Choroid plexus epithelial cell (primary cell): ENCODE data around the gene ANXA3.
A peak's percentile ranks its signal among the peaks of the same experiment; 100 is the strongest.

Source experiments
- DNase-seq: peaks from one replicate; pipeline ENCODE4 v3.0.0-alpha.2; 2010; ENCODE audit warnings: low read depth
- H3K4me3 ChIP-seq: 2 replicates; pipeline ENCODE4 v1.5.1; 2011; ENCODE audit warnings: low read depth, mild to moderate bottlenecking, control low read depth, low read length, moderate library complexity
- TF ChIP-seq, protein P1 (sequence below): conservative IDR thresholded peaks from 2 replicates; pipeline ENCODE4 v1.5.1; 2011; ENCODE audit warnings: low read depth, mild to moderate bottlenecking, control low read depth, inconsistent platforms, low read length, moderate library complexity

ANXA3 gene

DNA sequence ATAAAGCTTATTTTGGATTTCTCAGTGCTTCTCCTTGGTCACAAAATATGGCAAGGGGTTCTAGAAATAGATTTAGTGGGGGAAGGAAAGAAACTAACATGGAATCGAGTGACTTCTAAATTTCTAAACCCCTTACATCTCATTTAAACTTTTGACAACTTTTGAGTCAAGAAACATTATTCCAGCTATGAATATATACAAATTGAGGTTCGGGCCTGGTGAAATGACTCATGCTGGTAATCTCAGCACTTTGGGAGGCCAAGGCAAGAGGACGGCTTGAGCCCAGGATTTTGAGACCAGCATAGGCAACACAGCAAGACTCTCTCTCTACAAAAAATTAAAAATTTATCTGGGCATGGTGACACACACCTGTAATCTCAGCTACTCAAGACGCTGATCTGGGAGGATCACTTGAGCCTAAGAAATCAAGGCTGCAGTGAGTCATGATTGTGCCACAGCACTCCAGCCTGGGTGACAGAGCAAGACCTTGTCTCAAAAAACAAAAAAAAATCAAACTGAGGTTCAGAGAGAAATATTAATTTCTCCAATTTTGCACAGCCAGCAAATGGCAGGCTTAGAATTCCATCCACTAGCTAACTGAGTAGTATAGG is 99.8 kb downstream of the ANXA3 start:
- DNase-seq, result no peak
- H3K4me3 ChIP-seq, result no peak overlapping the region
- TF ChIP-seq, protein P1, sequence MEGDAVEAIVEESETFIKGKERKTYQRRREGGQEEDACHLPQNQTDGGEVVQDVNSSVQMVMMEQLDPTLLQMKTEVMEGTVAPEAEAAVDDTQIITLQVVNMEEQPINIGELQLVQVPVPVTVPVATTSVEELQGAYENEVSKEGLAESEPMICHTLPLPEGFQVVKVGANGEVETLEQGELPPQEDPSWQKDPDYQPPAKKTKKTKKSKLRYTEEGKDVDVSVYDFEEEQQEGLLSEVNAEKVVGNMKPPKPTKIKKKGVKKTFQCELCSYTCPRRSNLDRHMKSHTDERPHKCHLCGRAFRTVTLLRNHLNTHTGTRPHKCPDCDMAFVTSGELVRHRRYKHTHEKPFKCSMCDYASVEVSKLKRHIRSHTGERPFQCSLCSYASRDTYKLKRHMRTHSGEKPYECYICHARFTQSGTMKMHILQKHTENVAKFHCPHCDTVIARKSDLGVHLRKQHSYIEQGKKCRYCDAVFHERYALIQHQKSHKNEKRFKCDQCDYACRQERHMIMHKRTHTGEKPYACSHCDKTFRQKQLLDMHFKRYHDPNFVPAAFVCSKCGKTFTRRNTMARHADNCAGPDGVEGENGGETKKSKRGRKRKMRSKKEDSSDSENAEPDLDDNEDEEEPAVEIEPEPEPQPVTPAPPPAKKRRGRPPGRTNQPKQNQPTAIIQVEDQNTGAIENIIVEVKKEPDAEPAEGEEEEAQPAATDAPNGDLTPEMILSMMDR, result no peak

DNA sequence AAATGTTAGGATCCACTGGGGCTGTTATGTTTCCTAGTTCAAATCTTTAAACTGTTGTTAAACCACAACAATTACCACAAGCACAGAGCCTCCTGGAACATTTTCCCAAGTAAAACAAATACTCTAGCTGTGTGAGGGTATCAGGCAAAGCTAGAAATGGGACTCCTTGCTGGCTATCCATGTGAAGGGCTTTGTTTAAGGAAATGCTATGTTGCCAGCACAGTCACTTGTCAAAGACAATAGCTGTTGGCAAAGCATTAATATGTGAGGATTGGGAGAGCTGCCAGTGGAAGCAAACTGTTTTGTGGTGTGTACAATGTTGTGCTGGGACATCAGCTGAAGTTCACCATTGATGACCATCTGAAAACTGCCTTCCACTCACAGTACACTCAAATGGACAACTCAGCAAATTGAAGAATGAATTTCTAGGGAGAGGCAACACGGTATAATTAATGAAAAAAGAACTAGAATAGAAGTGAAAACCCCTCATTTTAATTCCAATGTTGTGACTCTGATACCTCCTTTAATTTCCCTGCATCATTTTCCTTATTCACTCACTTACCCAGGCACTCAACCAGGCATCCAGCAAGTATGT is 100.8 kb downstream of the ANXA3 start:
- DNase-seq, result no peak

DNA sequence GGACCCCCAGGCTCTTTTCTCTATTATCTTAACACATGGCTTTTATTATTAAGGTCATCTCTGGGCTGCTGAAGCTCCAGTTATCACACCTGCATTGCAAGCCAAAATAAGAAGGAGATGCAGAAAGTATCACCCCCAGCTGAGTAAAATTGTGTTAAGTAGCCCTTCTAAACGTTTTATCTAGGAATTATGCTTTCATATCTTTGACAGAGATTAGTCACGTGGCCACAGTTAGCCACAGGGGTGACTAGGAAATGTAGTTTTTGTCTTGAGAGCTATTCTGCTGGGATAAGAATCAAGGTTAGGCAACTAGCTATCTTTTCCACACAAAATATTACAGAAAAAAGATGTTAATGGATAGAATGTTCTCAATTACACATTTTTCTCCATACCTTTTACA is 102.1 kb downstream of the ANXA3 start:
- TF ChIP-seq, protein P1, result no peak
- peak; percentile 59 for DNase-seq
- H3K4me3 ChIP-seq, result no peak overlapping the region

More for the DNA sequence above, 100.8 kb downstream of the ANXA3 start:
- no peak overlapping the region for H3K4me3 ChIP-seq
- TF ChIP-seq, protein P1, result no peak

DNA sequence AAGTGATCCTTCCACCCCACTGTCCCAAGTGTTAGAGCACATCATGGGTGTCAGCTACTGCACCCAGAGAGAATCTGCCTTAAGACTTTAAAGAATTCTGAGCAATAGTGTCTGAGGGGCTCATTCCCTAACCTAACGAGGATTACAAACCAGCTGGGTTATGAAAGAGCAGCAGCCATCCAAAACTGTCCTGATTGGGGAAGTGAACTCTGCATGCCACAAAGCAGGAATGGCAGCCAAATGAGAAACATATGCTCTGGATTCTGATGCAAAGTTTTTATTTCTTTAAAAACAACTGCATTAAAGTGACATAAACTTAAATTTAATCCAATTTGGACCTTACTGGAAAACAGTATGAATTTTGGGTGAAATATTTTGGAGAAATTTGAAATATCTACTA is 103.2 kb downstream of the ANXA3 start:
- DNase-seq, result no peak
- TF ChIP-seq, protein P1, result no peak
- no peak overlapping the region for H3K4me3 ChIP-seq

DNA sequence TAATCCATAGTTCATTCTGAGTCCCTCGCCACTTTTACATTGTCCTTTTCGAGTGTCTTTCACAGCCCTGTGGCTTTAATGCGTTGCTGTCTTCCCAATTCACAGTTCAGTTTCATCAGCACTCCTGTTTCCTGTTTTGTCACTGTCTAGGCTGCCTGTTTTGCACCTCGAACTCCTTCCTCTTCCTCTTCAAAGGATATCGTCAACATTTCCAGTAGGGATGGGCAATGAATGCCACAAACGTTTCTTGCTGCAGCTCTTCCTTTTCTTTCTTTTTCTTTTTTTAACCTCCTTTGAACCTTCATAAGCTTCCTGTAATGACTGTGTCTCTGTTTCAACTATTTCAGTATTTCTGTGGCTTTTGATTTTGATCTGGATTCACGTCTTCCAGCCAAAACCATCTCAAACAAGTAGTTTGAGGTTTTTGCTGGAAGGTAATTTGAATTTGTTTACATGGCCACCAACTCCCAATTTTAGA is 105.4 kb downstream of the ANXA3 start:
- DNase-seq, result no peak
- H3K4me3 ChIP-seq, result no peak overlapping the region
- TF ChIP-seq, protein P1, result no peak

DNA sequence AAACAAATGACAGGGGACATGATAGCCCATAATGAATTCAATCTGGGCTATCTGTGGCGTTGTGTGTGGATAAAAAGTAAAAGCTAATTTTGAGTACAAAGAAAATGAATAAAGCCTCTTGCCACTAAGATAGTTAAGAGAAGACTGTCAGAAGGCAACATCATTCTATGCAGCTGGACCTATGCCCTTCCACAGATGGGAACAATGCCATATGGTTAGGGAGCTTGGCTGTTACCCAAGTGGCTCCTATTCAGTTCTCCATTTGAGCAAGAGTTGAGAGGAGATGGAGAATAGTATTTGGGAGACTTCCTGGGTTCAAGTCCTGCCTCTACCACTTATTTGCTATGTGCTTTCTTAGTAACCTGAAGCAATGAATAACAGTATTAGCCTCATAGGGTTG is 107.7 kb downstream of the ANXA3 start:
- H3K4me3 ChIP-seq, result no peak overlapping the region
- TF ChIP-seq, protein P1, result no peak
- peak; percentile 56 for DNase-seq

DNA sequence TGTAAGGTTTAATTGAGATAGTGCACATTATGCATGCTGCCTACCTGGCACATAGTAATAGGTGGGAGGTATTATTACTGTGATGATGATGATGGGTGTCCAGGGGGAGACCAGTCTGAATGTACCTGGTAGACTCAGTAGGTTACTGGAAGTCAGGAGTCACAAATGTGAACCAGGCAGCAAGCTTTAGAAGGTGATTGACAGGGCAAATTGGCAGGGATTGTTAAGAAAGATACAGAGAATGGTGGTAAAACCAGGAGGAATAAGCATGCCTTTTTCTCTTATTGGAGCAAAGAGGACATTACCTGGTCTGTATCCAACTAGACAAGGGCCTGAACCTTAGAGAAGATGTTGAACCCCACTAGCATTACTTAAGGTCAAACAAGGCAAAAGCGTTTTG is 108.1 kb downstream of the ANXA3 start:
- TF ChIP-seq, protein P1, result no peak
- H3K4me3 ChIP-seq, result no peak overlapping the region
- no peak for DNase-seq
